ENCODE measurements around the gene ABL1. TPM values are rescaled to one million over a fixed set of nuclear protein-coding genes. Genes with fewer than 3 reads are reported as not detected.

Gene ABL1
- total RNA-seq, 4 donors from 2014 or later: 31.3 to 40.4 (median 34.8) TPM

GRCh38 chr9:130806327-130806716, 28.7 kb upstream of the ABL1 start:
- H3K27me3 ChIP-seq: no peaks in the 10 kb centered on the region
- H3K4me1 ChIP-seq: peaks cover 12% of the 10 kb centered on the region
- no peaks in the 10 kb centered on the region for H3K9me3 ChIP-seq
- no peaks in the 10 kb centered on the region for H3K36me3 ChIP-seq
- H3K27ac ChIP-seq: no peak overlapping the region
- WGBS: 88% methylated on average over 1 of the region's 1 CpG
- TF ChIP-seq, protein P1, sequence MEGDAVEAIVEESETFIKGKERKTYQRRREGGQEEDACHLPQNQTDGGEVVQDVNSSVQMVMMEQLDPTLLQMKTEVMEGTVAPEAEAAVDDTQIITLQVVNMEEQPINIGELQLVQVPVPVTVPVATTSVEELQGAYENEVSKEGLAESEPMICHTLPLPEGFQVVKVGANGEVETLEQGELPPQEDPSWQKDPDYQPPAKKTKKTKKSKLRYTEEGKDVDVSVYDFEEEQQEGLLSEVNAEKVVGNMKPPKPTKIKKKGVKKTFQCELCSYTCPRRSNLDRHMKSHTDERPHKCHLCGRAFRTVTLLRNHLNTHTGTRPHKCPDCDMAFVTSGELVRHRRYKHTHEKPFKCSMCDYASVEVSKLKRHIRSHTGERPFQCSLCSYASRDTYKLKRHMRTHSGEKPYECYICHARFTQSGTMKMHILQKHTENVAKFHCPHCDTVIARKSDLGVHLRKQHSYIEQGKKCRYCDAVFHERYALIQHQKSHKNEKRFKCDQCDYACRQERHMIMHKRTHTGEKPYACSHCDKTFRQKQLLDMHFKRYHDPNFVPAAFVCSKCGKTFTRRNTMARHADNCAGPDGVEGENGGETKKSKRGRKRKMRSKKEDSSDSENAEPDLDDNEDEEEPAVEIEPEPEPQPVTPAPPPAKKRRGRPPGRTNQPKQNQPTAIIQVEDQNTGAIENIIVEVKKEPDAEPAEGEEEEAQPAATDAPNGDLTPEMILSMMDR (IDR thresholded peaks at IDR 0.05): no peak
- TF ChIP-seq EP300 (IDR thresholded peaks at IDR 0.05): no peak
- no peak for TF ChIP-seq POLR2AphosphoS5 (IDR thresholded peaks at IDR 0.05)
- TF ChIP-seq POLR2A (IDR thresholded peaks at IDR 0.05): no peak
- DNase-seq (ENCODE audit: low spot score in 2 of 2): no peak
- H3K4me3 ChIP-seq: no peak overlapping the region

DNA sequence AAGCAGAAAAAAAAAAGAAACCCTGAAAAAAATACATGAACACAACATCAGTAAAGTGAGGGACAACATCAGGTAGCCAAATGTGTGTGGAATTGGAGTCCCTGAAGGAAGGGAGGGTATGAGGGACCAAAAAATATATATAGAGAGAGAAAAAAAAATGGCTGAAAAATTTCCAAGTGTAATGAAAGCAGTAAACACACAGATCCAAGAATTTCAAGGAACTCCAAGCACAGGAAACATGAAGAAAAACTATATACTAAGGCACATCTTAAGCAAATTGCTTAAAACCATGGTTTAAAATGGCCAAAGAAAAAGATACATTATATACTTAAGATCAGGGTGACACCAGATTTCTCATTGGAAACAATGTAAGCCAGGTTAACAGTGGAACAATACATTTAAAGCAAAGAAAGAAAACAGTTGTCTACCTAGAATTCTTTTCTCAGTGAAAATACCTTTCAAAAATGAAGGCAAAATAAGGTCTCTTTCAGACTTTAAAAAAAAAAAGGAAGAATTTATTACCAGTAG, 24.4 kb upstream of the ABL1 start:
- H3K4me3 ChIP-seq: no peak overlapping the region
- no peaks in the 10 kb centered on the region for H3K36me3 ChIP-seq
- H3K27me3 ChIP-seq: no peaks in the 10 kb centered on the region
- no peak overlapping the region for H3K27ac ChIP-seq
- no peak for DNase-seq (ENCODE audit: low spot score in 2 of 2)
- TF ChIP-seq, protein P1 (IDR thresholded peaks at IDR 0.05): no peak
- no peak for TF ChIP-seq POLR2AphosphoS5 (IDR thresholded peaks at IDR 0.05)
- no peak for TF ChIP-seq EP300 (IDR thresholded peaks at IDR 0.05)
- H3K9me3 ChIP-seq: no peaks in the 10 kb centered on the region
- peaks cover 14% of the 10 kb centered on the region for H3K4me1 ChIP-seq

- H3K27me3 ChIP-seq: no peaks in the 10 kb centered on the region
- no peaks in the 10 kb centered on the region for H3K36me3 ChIP-seq
- H3K9me3 ChIP-seq: no peaks in the 10 kb centered on the region
- TF ChIP-seq POLR2A (IDR thresholded peaks at IDR 0.05) (no peak), POLR2AphosphoS5 (IDR thresholded peaks at IDR 0.05) (no peak)
- no peak overlapping the region for H3K4me3 ChIP-seq
- peaks cover 9% of the 10 kb centered on the region for H3K4me1 ChIP-seq
- no peak overlapping the region for H3K27ac ChIP-seq
- DNase-seq (ENCODE audit: low spot score in 2 of 2): no peak
- 46% methylated on average over 9 of the region's 9 CpGs for WGBS
Observed at GRCh38 chr9:130815242-130815808, 19.7 kb upstream of the ABL1 start.

GRCh38 chr9:130817914-130818313, 17.1 kb upstream of the ABL1 start:
- Histone ChIP-seq H3K27ac (no peak overlapping the region), H3K9me3 (no peaks in the 10 kb centered on the region), H3K27me3 (no peaks in the 10 kb centered on the region), H3K4me1 (peaks cover 9% of the 10 kb centered on the region), H3K36me3 (no peaks in the 10 kb centered on the region), H3K4me3 (no peak overlapping the region)
- no peak for TF ChIP-seq POLR2AphosphoS5 (IDR thresholded peaks at IDR 0.05)
- TF ChIP-seq, protein P1 (IDR thresholded peaks at IDR 0.05): no peak
- no peak for TF ChIP-seq EP300 (IDR thresholded peaks at IDR 0.05)
- TF ChIP-seq POLR2A (IDR thresholded peaks at IDR 0.05): no peak
- no peak for DNase-seq (ENCODE audit: low spot score in 2 of 2)
- 96% methylated on average over 6 of the region's 6 CpGs for WGBS

- Histone ChIP-seq H3K36me3 (no peaks in the 10 kb centered on the region), H3K27me3 (no peaks in the 10 kb centered on the region)
Observed at GRCh38 chr9:130820135-130820738, 14.8 kb upstream of the ABL1 start.

More at GRCh38 chr9:130820135-130820738, 14.8 kb upstream of the ABL1 start:
- 66% methylated on average over 5 of the region's 5 CpGs for WGBS
- Histone ChIP-seq H3K9me3 (no peaks in the 10 kb centered on the region), H3K4me1 (peaks cover 22% of the 10 kb centered on the region), H3K4me3 (no peak overlapping the region), H3K27ac (no peak overlapping the region)
- TF ChIP-seq POLR2A (IDR thresholded peaks at IDR 0.05) (no peak), EP300 (IDR thresholded peaks at IDR 0.05) (no peak), POLR2AphosphoS5 (IDR thresholded peaks at IDR 0.05) (no peak)
- TF ChIP-seq, protein P1 (IDR thresholded peaks at IDR 0.05): no peak
- DNase-seq (ENCODE audit: low spot score in 2 of 2): no peak

All from suprapubic skin (tissue), 4 donors.